ENCODE data around the gene NCAN.

Gene NCAN

DNA sequence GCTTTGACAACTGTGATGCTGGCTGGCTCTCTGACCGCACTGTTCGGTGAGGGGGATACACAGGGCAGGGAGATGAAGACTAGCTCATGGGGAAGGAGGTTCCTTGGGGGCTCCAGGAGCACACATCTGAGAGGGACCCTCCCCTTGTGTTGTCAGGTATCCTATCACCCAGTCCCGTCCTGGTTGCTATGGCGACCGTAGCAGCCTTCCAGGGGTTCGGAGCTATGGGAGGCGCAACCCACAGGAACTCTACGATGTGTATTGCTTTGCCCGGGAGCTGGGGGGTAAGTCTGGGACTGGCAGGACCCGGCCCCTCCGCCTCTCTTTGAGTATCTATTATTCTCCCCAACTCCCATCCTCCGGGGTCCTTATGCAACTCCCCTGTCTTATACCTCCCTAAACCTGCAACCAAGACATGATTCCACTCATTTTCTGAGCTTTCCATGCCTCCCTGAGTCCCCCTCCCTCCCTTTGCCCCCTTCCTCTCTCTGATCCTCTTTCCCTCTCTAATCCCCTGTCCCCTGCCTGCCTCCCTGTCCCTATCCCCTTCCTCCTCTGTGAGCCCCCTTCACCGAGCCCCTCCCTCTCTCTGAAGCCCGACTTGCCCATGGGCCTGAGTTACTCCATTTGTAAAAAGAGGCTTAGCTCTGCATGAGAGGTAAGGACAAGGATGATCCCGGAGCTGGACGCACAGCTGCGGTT is 12.5 kb downstream of the NCAN start:
- Histone ChIP-seq H3K9me3 (ENCODE audit: control insufficient read depth, low read length) (no peaks in the 10 kb centered on the region), H3K27me3 (ENCODE audit: control insufficient read depth in 1 of 2, insufficient read depth in 1 of 2, low read length in 2 of 2) (peaks cover 47 to 66% of the 10 kb centered on the region in 2 experiments), H2BK15ac (ENCODE audit: low read depth, poor library complexity, severe bottlenecking) (no peak overlapping the region), H3K79me1 (replicated peaks; ENCODE audit: low read length, poor library complexity, severe bottlenecking) (no peaks in the 10 kb centered on the region), H2BK5ac (ENCODE audit: low read depth, low read length, poor library complexity, severe bottlenecking) (no peak overlapping the region), H3K36me3 (ENCODE audit: control insufficient read depth in 1 of 2, insufficient read depth in 2 of 2, low read depth in 1 of 2, low read length in 2 of 2) (no peaks in the 10 kb centered on the region), H3K27ac (ENCODE audit: low read length, poor library complexity, severe bottlenecking) (no peak overlapping the region), H2AK5ac (ENCODE audit: low read length, severe bottlenecking) (no peak overlapping the region), H3K4me3 (ENCODE audit: insufficient read depth in 1 of 2, low read depth in 1 of 2, low read length in 2 of 2) (no peak overlapping the region), H2BK12ac (ENCODE audit: low read length in 2 of 2) (no peak overlapping the region), H4K8ac (ENCODE audit: low read length) (no peak overlapping the region), H2BK120ac (ENCODE audit: low read depth, low read length) (no peak overlapping the region), H3K14ac (ENCODE audit: low read length in 2 of 2) (no peak overlapping the region), H4K91ac (ENCODE audit: low read length) (no peak overlapping the region), H3K4me2 (ENCODE audit: low read length, poor library complexity, severe bottlenecking) (no peak overlapping the region), H3K4ac (ENCODE audit: low read depth in 1 of 2, low read length in 2 of 2) (no peak overlapping the region), H2AFZ (ENCODE audit: low read depth, low read length) (no peak overlapping the region), H3K18ac (ENCODE audit: low read depth in 1 of 2, low read length in 2 of 2) (no peak overlapping the region), H3K9ac (ENCODE audit: low read length) (no peak overlapping the region), H3K4me1 (ENCODE audit: control insufficient read depth, insufficient read depth, low read depth, low read length) (peaks cover 9% of the 10 kb centered on the region), H3K23ac (ENCODE audit: low read length in 2 of 2) (no peak overlapping the region)
- no peak for DNase-seq
- 69% methylated on average over 17 of the region's 17 CpGs for WGBS

DNA sequence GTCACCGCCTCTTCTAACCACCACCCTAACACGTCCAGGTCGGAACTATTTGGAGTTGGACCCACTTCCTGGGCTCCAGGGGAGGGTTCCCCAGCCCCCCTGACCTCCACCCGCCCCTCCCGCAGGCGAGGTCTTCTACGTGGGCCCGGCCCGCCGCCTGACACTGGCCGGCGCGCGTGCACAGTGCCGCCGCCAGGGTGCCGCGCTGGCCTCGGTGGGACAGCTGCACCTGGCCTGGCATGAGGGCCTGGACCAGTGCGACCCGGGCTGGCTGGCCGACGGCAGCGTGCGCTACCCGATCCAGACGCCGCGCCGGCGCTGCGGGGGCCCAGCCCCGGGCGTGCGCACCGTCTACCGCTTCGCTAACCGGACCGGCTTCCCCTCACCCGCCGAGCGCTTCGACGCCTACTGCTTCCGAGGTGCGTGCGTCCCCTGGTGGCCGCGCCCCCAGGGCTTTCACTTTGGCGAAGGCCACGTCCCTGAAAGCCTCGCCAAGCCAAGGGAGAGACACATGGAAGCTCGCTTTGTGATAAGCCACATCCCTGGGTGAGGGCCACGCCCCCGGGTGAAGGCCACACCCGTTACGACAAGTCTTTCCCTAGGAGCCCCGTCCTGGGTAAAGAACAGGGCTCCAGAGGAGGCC is 13.2 kb downstream of the NCAN start:
- peak; percentile 75 for DNase-seq
- H3K4me3 ChIP-seq (ENCODE audit: insufficient read depth in 1 of 2, low read depth in 1 of 2, low read length in 2 of 2): peak overlapping the region in 1 of 2 experiments; percentile 40

DNA sequence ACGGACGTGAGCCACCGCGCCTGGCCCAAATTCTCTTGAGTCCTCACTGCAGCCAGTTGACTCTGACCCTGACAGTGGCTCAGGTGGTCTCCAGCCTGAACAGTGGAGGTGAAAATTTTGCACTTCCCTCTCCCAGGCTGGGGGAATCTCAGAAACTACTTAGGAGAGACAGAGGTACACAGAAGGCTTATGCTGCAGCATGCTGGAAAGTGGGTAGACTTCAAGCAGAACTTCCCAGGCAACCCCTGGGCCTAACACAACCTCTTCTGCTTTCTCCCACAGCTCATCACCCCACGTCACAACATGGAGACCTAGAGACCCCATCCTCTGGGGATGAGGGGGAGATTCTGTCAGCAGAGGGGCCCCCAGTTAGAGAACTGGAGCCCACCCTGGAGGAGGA is 14.4 kb downstream of the NCAN start:
- no peak overlapping the region for H3K18ac ChIP-seq (ENCODE audit: low read depth in 1 of 2, low read length in 2 of 2)
- H2AFZ ChIP-seq (ENCODE audit: low read depth, low read length): no peak overlapping the region
- no peak for DNase-seq
- H3K9me3 ChIP-seq (ENCODE audit: control insufficient read depth, low read length): no peaks in the 10 kb centered on the region
- no peak overlapping the region for H3K4ac ChIP-seq (ENCODE audit: low read depth in 1 of 2, low read length in 2 of 2)
- 88% methylated on average over 4 of the region's 5 CpGs for WGBS
- H3K4me1 ChIP-seq (ENCODE audit: control insufficient read depth, insufficient read depth, low read depth, low read length): peaks cover 9% of the 10 kb centered on the region
- no peak overlapping the region for H2BK120ac ChIP-seq (ENCODE audit: low read depth, low read length)
- no peak overlapping the region for H4K91ac ChIP-seq (ENCODE audit: low read length)
- H3K23ac ChIP-seq (ENCODE audit: low read length in 2 of 2): no peak overlapping the region
- H2BK12ac ChIP-seq (ENCODE audit: low read length in 2 of 2): no peak overlapping the region
- H3K14ac ChIP-seq (ENCODE audit: low read length in 2 of 2): no peak overlapping the region
- no peak overlapping the region for H3K4me3 ChIP-seq (ENCODE audit: insufficient read depth in 1 of 2, low read depth in 1 of 2, low read length in 2 of 2)
- no peak overlapping the region for H2AK5ac ChIP-seq (ENCODE audit: low read length, severe bottlenecking)
- no peak overlapping the region for H2BK5ac ChIP-seq (ENCODE audit: low read depth, low read length, poor library complexity, severe bottlenecking)
- no peaks in the 10 kb centered on the region for H3K36me3 ChIP-seq (ENCODE audit: control insufficient read depth in 1 of 2, insufficient read depth in 2 of 2, low read depth in 1 of 2, low read length in 2 of 2)
- H3K27me3 ChIP-seq (ENCODE audit: control insufficient read depth in 1 of 2, insufficient read depth in 1 of 2, low read length in 2 of 2): peaks cover 47 to 71% of the 10 kb centered on the region in 2 experiments
- no peaks in the 10 kb centered on the region for H3K79me1 ChIP-seq (replicated peaks; ENCODE audit: low read length, poor library complexity, severe bottlenecking)
- H3K4me2 ChIP-seq (ENCODE audit: low read length, poor library complexity, severe bottlenecking): no peak overlapping the region
- no peak overlapping the region for H3K27ac ChIP-seq (ENCODE audit: low read length, poor library complexity, severe bottlenecking)
- no peak overlapping the region for H3K9ac ChIP-seq (ENCODE audit: low read length)
- no peak overlapping the region for H2BK15ac ChIP-seq (ENCODE audit: low read depth, poor library complexity, severe bottlenecking)
- H4K8ac ChIP-seq (ENCODE audit: low read length): no peak overlapping the region

More for the DNA sequence above, 13.2 kb downstream of the NCAN start:
- Histone ChIP-seq H3K27me3 (ENCODE audit: control insufficient read depth in 1 of 2, insufficient read depth in 1 of 2, low read length in 2 of 2) (peaks cover 47 to 71% of the 10 kb centered on the region in 2 experiments), H2BK5ac (ENCODE audit: low read depth, low read length, poor library complexity, severe bottlenecking) (no peak overlapping the region), H2BK12ac (ENCODE audit: low read length in 2 of 2) (no peak overlapping the region), H2AFZ (ENCODE audit: low read depth, low read length) (peak overlapping the region; percentile 44), H4K91ac (ENCODE audit: low read length) (peak overlapping the region; percentile 9), H3K23ac (ENCODE audit: low read length in 2 of 2) (no peak overlapping the region), H3K9me3 (ENCODE audit: control insufficient read depth, low read length) (no peaks in the 10 kb centered on the region), H4K8ac (ENCODE audit: low read length) (peak overlapping the region; percentile 46), H3K18ac (ENCODE audit: low read depth in 1 of 2, low read length in 2 of 2) (no peak overlapping the region), H3K14ac (ENCODE audit: low read length in 2 of 2) (peak overlapping the region in 1 of 2 experiments; percentile 79), H3K4me2 (ENCODE audit: low read length, poor library complexity, severe bottlenecking) (peak overlapping the region; percentile 82), H3K9ac (ENCODE audit: low read length) (no peak overlapping the region), H3K36me3 (ENCODE audit: control insufficient read depth in 1 of 2, insufficient read depth in 2 of 2, low read depth in 1 of 2, low read length in 2 of 2) (no peaks in the 10 kb centered on the region), H2AK5ac (ENCODE audit: low read length, severe bottlenecking) (no peak overlapping the region), H3K4me1 (ENCODE audit: control insufficient read depth, insufficient read depth, low read depth, low read length) (peaks cover 9% of the 10 kb centered on the region), H2BK15ac (ENCODE audit: low read depth, poor library complexity, severe bottlenecking) (no peak overlapping the region), H3K27ac (ENCODE audit: low read length, poor library complexity, severe bottlenecking) (no peak overlapping the region), H3K4ac (ENCODE audit: low read depth in 1 of 2, low read length in 2 of 2) (peak overlapping the region in 1 of 2 experiments; percentile 58), H2BK120ac (ENCODE audit: low read depth, low read length) (no peak overlapping the region), H3K79me1 (replicated peaks; ENCODE audit: low read length, poor library complexity, severe bottlenecking) (no peaks in the 10 kb centered on the region)
- WGBS: 2% methylated on average over 57 of the region's 59 CpGs

DNA sequence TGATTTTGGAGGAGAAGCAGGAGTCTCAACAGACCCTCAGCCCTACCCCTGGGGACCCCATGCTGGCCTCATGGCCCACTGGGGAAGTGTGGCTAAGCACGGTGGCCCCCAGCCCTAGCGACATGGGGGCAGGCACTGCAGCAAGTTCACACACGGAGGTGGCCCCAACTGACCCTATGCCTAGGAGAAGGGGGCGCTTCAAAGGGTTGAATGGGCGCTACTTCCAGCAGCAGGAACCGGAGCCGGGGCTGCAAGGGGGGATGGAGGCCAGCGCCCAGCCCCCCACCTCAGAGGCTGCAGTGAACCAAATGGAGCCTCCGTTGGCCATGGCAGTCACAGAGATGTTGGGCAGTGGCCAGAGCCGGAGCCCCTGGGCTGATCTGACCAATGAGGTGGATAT is 14.9 kb downstream of the NCAN start:
- Histone ChIP-seq H3K27me3 (ENCODE audit: control insufficient read depth in 1 of 2, insufficient read depth in 1 of 2, low read length in 2 of 2) (peaks cover 47 to 72% of the 10 kb centered on the region in 2 experiments), H3K4me2 (ENCODE audit: low read length, poor library complexity, severe bottlenecking) (no peak overlapping the region), H3K14ac (ENCODE audit: low read length in 2 of 2) (no peak overlapping the region), H3K36me3 (ENCODE audit: control insufficient read depth in 1 of 2, insufficient read depth in 2 of 2, low read depth in 1 of 2, low read length in 2 of 2) (no peaks in the 10 kb centered on the region), H3K4me1 (ENCODE audit: control insufficient read depth, insufficient read depth, low read depth, low read length) (peaks cover 9% of the 10 kb centered on the region), H2AFZ (ENCODE audit: low read depth, low read length) (no peak overlapping the region), H2BK12ac (ENCODE audit: low read length in 2 of 2) (no peak overlapping the region), H4K8ac (ENCODE audit: low read length) (no peak overlapping the region), H3K79me1 (replicated peaks; ENCODE audit: low read length, poor library complexity, severe bottlenecking) (no peaks in the 10 kb centered on the region), H2AK5ac (ENCODE audit: low read length, severe bottlenecking) (no peak overlapping the region), H3K9me3 (ENCODE audit: control insufficient read depth, low read length) (no peaks in the 10 kb centered on the region), H3K18ac (ENCODE audit: low read depth in 1 of 2, low read length in 2 of 2) (no peak overlapping the region), H3K27ac (ENCODE audit: low read length, poor library complexity, severe bottlenecking) (no peak overlapping the region), H2BK15ac (ENCODE audit: low read depth, poor library complexity, severe bottlenecking) (no peak overlapping the region), H2BK120ac (ENCODE audit: low read depth, low read length) (no peak overlapping the region), H3K9ac (ENCODE audit: low read length) (no peak overlapping the region), H3K4ac (ENCODE audit: low read depth in 1 of 2, low read length in 2 of 2) (no peak overlapping the region), H3K4me3 (ENCODE audit: insufficient read depth in 1 of 2, low read depth in 1 of 2, low read length in 2 of 2) (no peak overlapping the region), H3K23ac (ENCODE audit: low read length in 2 of 2) (no peak overlapping the region), H2BK5ac (ENCODE audit: low read depth, low read length, poor library complexity, severe bottlenecking) (no peak overlapping the region), H4K91ac (ENCODE audit: low read length) (no peak overlapping the region)
- WGBS: 75% methylated on average over 10 of the region's 10 CpGs
- DNase-seq: no peak

All from mesenchymal stem cell (in vitro differentiated cells and primary cell).